ENCODE results near the gene CRTAP.
"Not testable (repeated sequence)": the region's sequence is repeated elsewhere in the genome, so short reads cannot be mapped to it uniquely, and the experiment has no call there.

The CRTAP gene

DNA sequence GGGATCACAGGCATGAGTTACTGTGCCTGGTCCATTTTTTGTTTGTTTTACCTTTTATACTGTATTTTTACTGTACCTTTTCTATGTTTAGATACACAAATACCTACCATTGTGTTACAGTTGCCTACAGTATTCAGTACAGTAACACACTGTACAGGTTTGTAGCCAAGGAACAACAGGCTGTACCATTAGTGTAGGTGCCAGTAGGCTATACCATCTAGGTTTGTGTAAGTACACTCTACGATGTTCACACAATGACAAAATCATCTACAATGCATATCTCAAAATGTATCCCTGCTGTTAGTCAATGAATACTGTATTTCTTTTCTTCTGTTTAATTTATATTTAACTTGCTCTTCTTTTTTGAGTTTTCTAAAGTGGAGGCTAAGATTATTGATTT, 67.8 kb downstream of the CRTAP start:
- DNase-seq, result not testable (repeated sequence)

DNA sequence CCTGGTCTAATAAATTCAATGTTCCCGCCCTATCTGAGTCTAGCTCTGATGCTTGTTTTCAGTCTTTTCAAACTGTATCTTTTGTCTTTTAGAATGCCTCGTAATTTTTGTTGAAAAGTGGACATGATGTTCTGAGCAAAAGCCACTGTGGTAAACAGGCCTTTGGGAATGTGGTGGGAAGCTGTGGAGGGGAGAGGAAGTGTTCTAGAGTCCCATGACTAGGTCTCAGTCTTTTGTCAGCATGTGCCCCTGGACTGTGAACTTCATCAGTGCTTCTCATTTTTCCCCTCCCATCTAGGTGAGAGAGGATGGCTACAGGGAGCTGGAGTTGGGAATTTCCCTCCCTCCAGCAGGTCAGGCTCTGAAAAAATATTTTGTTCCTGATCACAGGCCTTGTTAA, 71.0 kb downstream of the CRTAP start:
- no peak for DNase-seq

DNA sequence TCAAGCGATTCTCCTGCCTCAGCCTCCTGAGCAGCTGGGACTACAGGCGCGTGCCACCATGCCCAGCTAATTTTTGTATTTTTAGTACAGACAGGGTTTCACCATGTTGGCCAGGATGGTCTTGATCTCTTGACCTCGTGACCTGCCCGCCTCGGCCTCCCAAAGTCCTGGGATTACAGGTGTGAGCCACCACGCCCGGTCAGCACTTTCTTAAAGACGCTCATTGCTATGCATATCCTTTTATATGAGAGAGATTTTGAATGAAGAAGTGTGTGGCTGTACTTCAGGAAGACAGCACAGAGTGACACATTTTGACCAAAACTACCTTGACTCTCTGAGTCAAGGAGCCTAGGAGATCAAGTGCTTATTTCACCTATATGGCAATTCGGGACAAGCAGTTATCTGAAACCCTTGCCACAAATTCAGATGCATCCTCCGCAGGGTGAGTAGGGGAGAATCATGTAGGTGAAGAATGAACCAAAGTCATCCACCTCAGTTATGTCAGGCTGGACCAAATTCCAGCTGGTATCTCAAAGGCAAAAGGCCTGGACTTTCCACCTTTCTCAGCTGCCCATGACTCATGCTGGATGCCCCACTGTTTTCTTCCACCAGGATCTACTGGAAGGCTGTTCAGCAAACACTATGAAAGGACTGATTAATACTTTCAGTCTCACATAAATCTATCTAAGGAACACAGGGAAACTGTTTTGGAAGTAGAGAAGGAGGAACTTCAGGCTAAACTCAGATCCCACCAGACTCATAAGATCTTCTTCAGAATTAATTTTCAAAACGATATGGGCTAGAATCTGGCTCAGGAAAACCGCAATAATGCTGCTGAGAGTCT, 72.9 kb downstream of the CRTAP start:
- DNase-seq, result no peak

DNA sequence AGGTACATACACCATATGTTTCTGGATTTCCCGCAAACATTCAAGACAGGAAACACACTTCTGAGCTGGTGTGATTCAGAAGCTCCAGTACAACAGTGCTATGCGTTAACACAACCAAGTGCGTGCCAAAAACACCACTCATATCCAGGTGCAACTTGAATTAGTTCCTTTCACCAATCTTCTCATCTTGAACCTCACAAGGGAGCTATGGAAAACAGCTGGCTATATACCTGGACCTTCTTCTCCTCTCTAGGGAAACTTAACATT, 73.5 kb downstream of the CRTAP start:
- DNase-seq, result no peak

DNA sequence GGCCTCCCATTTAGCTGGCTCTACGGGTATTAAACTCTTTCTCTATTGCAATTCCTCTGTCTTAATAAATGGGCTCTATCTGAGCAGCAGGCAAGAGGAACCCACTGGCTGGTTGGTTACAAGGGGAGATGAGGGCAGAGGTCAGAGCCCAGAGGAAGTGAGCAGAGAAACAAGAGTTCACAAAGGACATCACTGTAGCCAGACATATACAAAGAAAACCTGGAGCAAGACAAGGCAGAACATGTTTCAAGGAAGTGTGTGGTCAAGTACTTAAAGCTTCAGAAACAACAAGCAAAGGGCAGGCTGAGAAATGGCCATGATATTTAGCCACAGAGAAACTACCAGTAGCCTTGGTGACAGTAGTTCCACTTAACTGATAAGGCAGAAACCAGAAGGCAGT, 80.5 kb downstream of the CRTAP start:
- DNase-seq, result no peak

DNA sequence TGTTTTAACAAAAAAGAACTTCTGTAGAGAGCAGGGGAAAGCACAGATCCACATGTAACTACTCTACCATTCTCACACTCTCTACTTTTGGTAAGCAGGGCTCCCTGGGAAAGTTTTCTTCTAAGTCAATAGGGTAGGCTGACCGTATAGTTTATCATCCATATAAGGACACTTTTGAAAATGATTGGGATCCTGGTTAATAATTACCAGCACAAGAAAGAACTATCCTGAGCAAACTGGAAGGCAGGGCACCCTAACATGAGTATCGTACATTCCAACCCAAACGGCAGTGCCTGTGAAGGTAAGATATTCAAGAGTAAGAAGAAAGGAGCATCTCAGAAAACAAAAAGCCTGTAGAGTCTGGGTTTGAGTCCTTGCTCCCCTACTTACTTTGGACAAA, 82.7 kb downstream of the CRTAP start:
- no peak for DNase-seq
